Stimulated activated CD8-positive, alpha-beta memory T cell treated with anti-CD3 and anti-CD28 coated beads, Interleukin-15, amount 100 ng/mL, for 24 hours (primary cell): Measurements from ENCODE around the gene TMED10.
A peak's percentile ranks its signal among the peaks of the same experiment; 100 is the strongest.

Source experiments
- DNase-seq: peaks from one replicate; pipeline ENCODE4 v3.0.0-alpha.2; 2020; ENCODE audit warnings: low read depth

Gene TMED10

DNA sequence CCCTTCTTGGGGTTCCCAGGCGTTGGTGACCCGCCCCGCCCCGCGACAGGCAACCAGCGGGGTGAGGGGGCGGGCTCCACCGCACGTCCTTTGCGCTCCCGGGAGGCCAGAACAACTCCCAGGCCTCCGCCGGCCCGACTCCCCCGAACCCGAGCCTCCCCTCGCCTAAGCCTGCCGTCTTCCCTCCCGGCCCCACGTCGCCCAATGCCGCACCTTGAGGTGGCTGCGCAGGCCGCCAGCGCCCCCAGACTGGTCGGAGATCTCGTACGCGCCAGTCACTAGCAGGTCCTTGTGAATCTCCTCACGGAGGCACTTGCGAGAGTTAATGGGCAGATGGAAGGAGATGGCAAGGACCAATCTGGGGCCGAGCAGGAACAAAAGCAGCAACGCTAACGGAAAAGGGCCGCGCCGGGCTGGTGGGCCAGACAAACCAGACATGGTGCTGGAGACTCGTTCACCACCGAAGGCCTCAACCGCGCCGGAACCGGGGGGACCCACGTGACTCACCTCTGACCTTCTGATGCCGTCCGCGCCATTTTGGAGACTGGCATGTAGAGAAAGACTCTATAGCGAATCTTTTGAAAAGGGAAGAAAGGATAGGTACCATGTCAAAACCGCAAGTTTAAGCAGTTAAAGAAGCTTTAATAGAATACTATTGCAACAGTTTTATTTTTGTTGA, at the start of gene TMED10:
Gene TMED10 (minus strand): TSS at position 471 of the 679 bp plus-strand sequence. CDS start 33 bp downstream, at position 438.
- peak; percentile 69 for DNase-seq

DNA sequence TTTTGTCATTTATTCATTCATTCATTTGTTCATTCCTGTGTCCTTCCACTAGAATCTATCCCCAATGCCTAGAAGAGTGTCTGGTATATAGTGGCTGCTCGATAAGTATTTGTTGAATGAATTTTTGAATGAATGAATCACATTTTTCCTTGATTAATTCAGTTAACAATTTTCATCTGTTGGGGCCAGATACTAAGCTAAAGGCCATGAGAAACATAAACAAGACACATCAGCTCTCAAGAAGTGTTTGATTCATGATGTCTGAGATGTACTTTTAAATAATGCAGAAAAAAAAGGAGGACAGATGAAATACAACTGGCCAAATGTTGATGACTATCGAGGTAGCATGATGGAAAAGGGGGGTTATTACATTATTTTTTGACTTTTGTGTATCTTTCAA, 48.1 kb upstream of the TMED10 start:
- no peak for DNase-seq

GRCh38 chr14:75223664-75224154, 47.3 kb upstream of the TMED10 start:
- DNase-seq = no peak

- no peak for DNase-seq
Observed at GRCh38 chr14:75222208-75222701, 45.8 kb upstream of the TMED10 start.

DNA sequence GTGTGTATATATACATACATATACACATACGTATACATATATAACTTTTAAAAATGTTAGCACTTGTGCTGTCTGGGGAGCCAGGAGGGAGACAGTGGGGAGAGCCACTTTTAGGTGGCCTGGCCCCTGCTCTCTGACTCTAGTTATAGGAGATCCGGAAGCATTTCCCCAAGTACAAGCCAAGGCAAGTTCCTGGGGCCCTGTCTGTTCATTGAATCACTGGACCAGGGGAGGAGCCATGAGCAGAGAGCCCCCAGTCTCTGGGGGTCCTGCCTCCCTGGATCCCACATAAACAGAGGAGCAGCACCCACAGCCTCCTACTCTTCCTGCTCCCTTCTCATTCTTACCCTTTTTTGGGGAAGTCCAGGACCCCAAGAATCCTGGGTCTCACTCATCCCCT, 45.4 kb upstream of the TMED10 start:
- DNase-seq = no peak

DNA sequence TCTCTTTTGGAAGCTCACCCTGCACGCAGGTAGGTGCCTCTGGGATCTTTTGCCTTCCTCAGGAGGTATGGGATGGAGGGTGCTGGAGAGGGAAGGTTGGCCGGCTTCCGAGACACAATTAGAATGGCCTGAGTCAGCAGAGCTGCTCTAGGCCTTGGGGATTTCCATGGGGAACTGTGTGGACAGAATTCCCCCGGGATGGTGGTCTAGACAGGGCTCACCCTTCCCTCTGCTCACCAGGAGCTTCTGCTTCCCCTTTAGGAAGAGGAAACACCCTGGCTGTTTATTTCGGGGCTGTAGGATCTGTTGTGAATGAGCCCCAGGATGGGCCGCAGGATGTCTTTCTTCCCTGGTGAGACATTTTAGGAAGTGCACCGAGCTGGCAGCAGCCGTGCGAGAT, 43.7 kb upstream of the TMED10 start:
- no peak for DNase-seq

DNA sequence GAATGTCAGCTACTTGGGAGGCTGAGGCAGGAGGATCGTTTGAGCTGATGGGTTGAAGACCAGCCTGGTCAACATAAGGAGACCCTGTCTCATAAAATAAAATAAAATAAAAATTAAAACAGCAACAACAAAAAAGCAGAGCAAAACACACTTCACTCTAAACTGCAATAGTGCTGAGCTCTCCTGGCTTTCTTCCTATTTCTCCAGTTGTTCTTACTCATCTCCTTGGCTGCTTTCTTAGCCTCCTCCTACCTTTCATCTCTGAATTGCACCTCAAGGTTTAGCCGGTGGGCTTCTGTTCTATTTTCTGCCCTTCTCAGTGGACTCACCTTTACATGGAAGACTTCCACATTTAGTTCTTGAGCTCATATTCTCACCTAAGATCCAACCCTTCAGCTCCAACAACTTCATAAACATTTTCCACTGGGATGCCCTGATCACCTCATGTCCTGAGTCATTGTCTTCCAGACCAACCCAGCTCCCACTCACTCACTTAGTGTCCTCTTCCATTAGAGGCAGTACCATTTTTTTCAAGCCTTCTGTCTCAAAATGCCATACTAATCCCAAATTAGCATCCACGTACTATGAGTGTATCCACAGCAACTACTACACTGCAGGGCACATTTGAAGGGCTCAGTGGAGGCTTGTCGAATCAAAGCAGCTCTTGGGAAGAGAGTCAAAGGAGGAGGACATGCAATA, 41.2 kb upstream of the TMED10 start:
- DNase-seq = no peak

GRCh38 chr14:75216427-75217006, 40.1 kb upstream of the TMED10 start:
- DNase-seq = no peak

GRCh38 chr14:75215520-75215919, 39.1 kb upstream of the TMED10 start:
- no peak for DNase-seq

- no peak for DNase-seq
Observed at GRCh38 chr14:75214558-75214957, 38.1 kb upstream of the TMED10 start.

GRCh38 chr14:75213172-75213571, 36.8 kb upstream of the TMED10 start:
- no peak for DNase-seq

DNA sequence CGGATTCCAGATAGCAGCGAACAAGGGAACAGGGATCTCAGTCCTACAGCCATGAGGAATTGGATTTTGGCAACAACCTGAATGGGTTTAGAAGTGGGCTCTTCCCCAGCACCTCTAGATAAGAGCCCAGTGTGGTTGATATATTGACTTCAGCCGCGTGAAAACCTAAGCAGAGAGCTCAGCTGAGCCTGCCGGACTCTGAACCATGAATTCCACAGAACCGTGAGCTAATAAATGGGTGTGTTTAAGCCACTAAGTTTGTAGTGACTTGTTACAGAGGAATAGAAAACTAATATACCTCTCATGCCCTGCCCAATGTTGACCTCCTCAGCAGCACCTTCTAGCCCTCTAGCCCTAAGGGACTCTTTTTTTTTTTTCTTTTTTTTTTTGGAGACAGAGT, 32.4 kb upstream of the TMED10 start:
- no peak for DNase-seq

GRCh38 chr14:75206190-75206589, 29.8 kb upstream of the TMED10 start:
- no peak for DNase-seq

- DNase-seq = no peak
Observed at GRCh38 chr14:75205591-75205990, 29.2 kb upstream of the TMED10 start.

GRCh38 chr14:75204116-75204515, 27.7 kb upstream of the TMED10 start:
- no peak for DNase-seq

DNA sequence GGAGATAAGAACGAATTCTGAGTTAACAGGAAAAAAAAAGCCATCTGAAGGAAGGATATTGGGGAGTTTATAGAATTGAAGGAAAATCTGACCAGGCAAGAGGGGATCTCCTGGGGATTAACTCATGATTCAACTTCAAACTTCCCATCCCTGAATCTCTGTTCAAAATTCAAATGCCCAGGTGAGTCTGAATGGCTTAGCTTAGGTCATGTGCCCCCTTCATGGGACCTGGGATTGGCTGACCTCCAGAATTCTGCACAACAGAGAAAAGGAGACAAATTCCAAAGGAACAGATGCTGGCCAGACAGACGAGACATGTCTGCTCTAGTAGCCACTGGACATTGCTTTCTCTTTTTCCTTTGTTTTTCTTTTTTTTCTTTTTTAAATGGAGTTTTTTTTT, 26.2 kb upstream of the TMED10 start:
- DNase-seq = no peak

DNA sequence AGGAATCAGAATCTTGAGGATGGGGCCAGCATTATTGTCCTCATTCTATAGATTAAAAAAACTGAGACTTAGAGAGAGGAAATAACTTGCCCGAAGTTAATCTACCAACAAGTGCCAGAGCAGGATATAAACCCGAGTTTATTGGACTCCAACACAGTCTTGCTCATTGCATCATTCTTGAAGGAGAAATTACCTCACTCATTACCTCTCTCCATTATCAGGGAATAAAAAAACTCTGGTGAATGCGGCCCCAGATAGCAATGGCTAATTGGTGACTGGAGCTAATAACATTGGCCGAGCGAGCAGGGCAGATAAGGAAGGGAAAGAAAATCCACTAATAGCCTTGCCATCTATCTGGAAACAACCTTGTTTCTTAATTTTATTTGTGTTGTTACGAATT, 24.7 kb upstream of the TMED10 start:
- DNase-seq = no peak

DNA sequence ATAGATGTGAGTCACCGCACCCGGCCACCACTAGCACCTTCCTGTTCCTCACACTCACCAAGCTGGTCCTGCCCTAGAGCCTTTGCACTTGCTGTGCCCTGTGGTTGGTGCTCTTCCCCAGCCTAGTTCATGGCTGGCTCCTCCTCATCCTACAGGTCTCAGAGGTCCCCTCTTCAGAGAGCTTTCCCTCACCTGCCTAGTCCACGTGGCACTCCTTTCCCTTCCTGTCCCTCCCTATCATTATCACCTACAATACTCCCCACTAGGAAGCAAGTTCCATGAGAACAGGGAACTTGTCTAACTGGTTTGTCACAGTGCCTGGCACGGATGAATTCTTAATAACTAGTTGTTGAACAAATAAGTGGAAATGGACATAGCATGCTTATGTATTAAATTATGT, 24.0 kb upstream of the TMED10 start:
- no peak for DNase-seq

- no peak for DNase-seq
Observed at GRCh38 chr14:75198291-75198933, 22.0 kb upstream of the TMED10 start.

DNA sequence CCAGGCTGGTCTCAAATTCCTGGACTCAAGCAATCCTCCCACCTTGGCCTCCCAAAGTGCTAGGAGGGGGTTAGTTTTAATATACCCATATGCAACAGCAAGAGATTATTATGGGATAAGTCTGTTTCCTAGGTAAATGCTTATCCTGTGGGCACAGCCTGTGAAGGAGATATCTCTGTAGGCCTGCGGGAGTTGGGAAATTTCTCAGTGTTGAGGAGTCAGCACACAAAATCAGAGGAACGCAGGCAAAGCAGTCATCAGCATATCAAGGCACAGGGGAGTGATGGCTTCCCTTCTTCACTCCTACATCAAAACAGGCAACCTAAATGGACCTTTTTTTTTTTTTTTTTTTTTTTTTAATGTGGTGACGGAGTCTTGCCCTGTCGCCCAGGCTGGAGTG, 20.9 kb upstream of the TMED10 start:
- no peak for DNase-seq

DNA sequence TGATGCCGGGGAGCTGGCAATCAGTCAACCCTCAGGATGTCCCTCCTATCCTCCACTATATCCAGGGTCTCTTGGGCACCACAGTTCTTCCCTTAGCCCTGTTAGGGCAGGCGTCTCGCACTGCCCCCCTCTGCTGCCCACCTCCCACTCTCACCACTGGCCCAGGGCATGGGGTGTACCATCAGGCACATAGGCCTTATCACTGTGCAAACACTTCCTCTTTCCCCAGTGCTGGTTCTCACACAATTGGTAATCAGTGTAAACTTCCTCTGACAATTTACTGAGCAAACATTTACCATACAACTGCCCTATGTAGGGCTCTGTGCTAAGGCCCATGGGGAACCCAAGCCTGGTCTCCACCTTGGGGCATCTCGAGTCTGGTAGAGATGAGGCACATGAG, 20.1 kb upstream of the TMED10 start:
- DNase-seq = no peak

DNA sequence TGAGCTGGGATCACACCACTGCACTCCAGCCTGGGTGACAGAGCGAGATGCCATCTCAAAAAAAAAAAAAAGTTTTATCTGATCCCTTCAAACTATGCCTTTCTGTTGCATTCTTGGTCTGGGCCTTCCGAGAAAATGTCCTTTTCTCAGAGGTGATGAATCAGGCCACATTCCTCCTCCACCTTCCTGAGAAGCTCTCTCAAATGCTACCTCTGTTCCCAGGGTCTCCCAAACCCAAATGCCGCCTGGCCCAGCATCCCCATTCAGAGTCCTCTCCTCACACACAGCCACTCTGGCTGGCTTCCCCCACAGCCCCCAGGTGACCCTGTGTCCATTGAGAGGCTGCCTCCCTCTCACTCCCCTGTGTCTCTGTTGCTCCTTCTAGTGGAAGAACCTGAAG, 19.7 kb upstream of the TMED10 start:
- DNase-seq = no peak

DNA sequence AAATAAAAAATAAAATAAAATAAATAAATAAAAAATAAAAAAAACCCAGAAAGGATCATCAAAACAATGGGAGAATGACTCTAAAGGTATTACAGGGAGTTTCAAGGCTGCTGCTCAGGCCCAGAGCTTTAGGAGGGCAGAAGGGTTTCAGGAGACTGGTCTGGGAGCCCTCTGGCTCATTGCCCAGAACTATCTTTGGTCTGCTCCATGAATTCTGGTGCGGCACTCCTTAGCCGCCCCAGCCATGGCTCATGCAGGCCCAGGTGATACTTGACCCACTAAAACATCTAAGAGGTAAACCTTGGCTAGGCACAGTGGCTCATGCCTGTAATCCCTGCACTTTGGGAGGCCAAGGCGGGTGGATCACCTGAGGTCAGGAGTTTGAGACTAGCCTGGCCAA, 14.7 kb upstream of the TMED10 start:
- DNase-seq = no peak
